GM18861 (cell line): ENCODE results near the gene DKKL1.
"Not testable (repeated sequence)": the region's sequence is repeated elsewhere in the genome, so short reads cannot be mapped to it uniquely, and the experiment has no call there.

ENCODE experiments used
- ATAC-seq: cut with Tn5 transposase; IDR thresholded peaks from one replicate; pipeline ENCODE4 v1.9.1; 2021; ENCODE audit not compliant: unreplicated experiment

The DKKL1 gene

DNA sequence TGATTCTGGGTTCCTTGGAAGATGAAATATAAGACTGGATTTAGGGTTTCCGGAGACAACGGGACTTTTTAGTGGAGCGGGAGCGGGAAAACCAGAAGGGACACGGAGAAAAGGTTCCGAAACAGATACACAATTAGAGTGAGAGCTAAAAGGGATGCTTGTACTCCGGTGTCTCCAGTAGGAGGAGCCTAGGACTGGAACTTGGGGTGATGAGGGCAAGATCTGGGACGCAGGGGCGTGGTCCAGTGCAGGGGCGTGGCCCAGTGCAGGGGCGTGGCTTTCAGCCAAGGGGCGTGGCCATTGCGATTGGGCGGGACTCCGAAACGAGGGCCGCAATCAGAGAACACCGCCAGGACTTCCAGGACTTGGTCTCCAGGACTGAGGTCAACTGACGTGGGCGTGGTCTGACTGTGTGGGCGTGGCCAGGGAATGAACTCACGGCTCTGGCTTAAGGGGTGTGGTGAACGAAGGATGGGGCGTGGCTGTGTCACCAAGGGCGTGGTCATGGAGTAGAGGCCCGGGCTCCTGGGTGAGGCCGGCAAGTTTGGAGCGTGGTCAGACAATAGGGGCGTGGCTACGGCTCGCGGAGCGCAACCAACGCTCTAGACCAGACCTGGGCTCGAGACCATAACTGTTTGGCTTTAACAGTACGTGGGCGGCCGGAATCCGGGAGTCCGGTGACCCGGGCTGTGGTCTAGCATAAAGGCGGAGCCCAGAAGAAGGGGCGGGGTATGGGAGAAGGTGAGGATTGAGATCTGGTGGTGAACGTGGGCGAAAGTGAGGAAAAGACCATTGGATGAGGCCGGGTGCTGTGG lies at the start of gene DKKL1:
DKKL1 (plus strand) TSS at position 610 of the 815 bp plus-strand sequence; CDS start at position 732, 122 bp downstream.
- no peak for ATAC-seq

GRCh38 chr19:49315111-49315510 lies 48.6 kb upstream of the DKKL1 start:
- no peak for ATAC-seq

DNA sequence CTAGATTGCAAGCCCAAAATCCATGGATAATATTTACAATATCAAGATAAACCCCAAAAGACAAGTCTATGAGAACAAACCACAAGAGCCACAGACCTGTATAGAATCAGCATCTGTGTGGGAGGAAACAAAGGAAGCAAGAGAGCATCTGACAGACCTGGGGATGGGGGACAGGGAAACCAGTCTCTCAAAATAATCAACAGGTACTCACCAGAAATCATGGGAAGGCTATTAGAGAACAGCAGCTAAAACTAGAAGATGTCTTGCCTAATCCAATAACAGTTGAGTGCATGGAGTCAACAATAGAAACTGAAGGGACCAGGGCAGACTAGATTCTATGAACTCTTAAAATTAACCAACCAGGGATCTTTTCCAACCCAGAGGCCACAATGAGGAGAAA lies 47.4 kb upstream of the DKKL1 start:
- ATAC-seq, result no peak

DNA sequence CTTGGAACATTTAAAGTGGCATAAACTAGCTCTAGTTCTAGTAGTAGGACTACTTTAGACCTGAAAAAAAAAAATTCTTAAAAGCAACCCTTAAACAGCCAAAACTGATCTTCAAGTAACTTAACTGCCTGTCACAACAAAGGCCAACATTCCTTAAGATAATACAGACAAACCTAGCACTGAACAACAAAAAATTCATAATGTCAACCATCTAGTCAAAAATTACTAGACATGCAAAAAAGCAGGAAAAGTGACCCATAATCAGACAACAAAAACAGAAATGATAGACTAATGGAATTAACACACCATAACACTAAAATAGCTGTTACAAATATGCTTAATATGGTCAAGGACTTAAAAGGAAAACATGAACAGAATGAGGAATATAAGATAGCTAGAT lies 45.4 kb upstream of the DKKL1 start:
- ATAC-seq, result no peak

GRCh38 chr19:49324801-49325576 lies 38.7 kb upstream of the DKKL1 start, which contains the start of gene SLC6A16:
SLC6A16 (minus strand) TSS chr19:49325191; CDS start chr19:49311347, 13,844 bp downstream.
- no peak for ATAC-seq

DNA sequence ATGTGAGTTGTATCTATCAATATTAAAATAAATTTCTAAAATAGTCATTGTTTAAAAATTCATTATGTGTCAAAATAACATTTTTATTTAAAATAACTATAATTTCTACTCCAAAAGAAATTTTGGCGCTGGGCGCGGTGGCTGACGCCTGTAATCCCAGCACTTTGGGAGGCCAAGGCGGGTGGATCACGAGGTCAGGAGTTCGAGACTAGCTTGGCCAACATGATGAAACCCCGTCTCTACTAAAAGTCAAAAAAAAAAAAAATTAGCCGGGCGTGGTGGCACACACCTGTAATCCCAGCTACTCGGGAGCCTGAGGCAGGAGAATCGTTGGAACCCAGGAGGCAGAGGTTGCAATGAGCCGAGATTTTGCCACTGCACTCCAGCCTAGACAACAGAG lies 37.9 kb upstream of the DKKL1 start:
- ATAC-seq, result not testable (repeated sequence)

DNA sequence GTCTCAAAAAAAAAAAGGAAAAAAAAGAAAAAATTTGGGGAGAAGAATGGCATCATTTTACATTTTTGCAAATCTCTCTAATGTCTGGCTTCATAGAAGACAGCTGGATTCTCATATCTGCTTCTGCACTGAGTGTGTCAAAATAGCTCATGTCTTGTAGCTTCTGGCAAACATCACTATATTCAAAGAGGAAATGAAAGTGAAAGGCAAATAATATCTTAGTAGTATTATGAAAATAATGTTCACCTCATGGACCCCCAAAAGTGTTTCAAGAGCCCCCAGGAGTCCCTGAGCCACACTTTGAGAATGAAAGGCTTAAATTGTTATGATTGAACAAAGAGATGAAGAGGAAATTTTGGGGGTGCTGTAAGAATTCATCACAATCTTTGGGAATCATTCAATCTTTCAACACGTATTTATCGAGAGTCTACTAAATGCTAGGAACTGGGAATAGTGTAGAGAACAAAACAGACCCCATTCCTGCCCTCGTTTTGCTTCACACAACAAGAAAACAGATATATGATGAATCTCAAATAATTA lies 37.4 kb upstream of the DKKL1 start:
- peak; percentile 42 for ATAC-seq

DNA sequence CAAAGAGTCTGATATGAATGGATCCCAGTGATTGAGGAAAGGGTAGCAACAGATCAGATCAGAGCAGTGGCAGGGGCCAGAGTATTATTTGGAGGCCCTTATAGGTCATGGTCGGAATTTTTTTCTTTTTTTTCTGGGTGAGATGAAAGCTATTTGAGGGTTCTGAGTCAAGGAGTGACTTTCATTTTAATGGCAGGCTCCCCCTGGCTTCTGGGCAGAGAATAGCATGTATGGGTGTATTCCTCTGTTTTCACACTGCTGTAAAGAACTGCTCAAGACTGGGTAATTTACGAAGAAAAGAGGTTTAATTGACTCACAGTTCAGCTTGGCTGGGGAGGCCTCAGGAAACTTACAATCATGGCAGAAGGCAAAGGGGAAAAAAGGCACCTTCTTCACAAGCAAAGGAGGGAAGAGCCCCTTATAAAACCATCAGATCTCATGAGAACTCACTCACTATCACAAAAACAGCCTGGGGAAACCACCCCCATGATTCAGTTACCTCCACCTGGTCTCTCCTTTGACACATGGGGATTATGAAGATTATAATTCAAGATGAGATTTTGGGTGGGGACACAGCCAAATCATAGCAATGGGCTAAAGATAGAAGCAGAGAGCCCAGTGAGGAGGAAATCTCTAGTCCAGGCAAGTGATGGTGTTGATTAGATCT lies 35.7 kb upstream of the DKKL1 start:
- ATAC-seq, result no peak

- ATAC-seq, result no peak
Observed at GRCh38 chr19:49328741-49329140, 34.9 kb upstream of the DKKL1 start.

GRCh38 chr19:49331187-49331586 lies 32.5 kb upstream of the DKKL1 start:
- not testable (repeated sequence) for ATAC-seq

GRCh38 chr19:49331616-49332055 lies 32.0 kb upstream of the DKKL1 start:
- peak; percentile 36 for ATAC-seq

GRCh38 chr19:49332691-49333417 lies 30.8 kb upstream of the DKKL1 start:
- not testable (repeated sequence) for ATAC-seq

DNA sequence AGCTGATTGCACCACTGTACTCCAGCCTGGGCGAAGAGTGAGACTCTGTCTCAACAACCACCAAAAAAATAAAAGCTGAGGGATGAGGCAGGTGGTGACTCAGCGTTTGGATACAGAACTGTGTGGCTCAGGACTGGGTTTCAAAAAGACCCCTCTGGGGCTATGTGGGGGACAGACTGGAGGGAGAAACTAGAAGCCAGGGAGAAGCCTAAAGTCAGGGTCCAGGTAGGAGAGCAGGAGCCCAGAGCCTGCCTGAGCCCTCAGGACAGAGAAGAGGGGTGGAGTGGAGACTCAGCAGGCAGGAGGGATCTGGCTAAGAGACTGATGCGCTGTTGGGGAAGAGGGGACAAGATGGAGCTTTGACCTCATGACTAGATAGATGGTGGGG lies 30.3 kb upstream of the DKKL1 start:
- no peak for ATAC-seq

DNA sequence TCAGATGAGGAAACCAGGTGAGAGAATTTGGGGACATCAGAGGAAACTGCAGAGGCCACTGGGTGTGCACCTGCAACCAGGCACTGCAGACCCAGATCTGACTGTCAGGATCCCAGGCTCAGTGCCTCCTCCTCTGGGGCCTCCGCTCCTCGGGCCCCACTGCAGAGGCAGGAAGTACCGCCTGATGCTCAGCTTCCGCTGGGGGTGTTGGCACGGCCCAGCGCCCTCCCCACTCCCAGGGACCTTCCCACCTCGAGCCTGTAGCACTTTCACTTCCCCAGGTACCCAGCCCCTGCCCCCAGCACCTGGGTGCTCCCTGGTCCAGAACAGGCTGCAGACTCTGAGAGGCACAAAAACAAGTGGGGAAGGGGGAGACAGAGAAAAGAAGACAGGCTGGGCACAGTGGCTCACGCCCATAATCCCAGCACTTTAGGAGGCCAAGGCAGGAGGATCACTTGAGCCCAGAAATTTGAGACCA lies 29.8 kb upstream of the DKKL1 start:
- peak; percentile 46 for ATAC-seq

GRCh38 chr19:49335071-49335783 lies 28.4 kb upstream of the DKKL1 start, which contains the start of gene CD37:
CD37 (plus strand) TSS chr19:49335406; CDS start chr19:49335541, 135 bp downstream.
- no peak for ATAC-seq

DNA sequence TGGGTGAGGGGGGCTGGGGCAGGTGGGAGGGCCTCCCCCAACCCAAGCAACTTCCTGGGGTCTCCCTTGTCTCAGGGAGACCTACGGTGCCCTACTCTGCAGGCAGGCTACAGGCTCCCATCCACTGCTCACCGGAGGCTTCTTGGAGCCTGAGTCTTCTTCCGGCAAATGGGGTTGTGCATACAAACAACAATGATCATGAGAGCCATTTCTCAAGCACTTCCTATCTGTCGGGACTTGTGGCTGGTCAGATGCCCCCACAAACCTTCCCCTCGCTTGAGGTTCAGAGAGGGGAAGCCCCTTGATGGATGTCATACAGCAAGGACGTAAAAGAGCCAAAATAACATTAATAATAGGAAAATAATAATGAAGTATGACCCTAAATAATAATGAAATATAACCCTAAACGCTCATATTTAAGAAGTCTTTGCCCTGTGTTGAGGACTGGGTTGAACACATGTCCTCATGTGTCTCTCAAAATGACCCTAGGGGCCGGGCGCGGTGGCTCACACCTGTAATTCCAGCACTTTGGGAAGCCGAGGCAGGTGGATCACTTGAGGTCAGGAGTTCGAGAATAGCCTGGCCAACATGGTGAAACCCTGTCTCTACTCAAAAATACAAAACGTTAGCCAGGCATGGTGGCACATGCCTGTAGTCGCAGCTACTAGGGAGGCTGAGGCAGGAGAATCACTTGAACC lies 27.7 kb upstream of the DKKL1 start:
- no peak for ATAC-seq

GRCh38 chr19:49336482-49337266 lies 27.0 kb upstream of the DKKL1 start:
- ATAC-seq, result no peak
